HG03064 (cell line): ENCODE measurements around the gene TP53TG5.
"Not testable (repeated sequence)": the region's sequence is repeated elsewhere in the genome, so short reads cannot be mapped to it uniquely, and the experiment has no call there.

Source experiments
- ATAC-seq: cut with Tn5 transposase; IDR thresholded peaks from one replicate; pipeline ENCODE4 v1.9.1; 2021; ENCODE audit warnings: low read depth; ENCODE audit not compliant: unreplicated experiment

TP53TG5 gene

GRCh38 chr20:45368221-45368980, 9.7 kb downstream of the TP53TG5 start:
- peak; percentile 82 for ATAC-seq

GRCh38 chr20:45367126-45367525, 11.0 kb downstream of the TP53TG5 start:
- no peak for ATAC-seq

GRCh38 chr20:45366631-45367030, 11.5 kb downstream of the TP53TG5 start:
- no peak for ATAC-seq

GRCh38 chr20:45366192-45366591, 11.9 kb downstream of the TP53TG5 start:
- no peak for ATAC-seq

GRCh38 chr20:45365444-45365970, 12.6 kb downstream of the TP53TG5 start:
- no peak for ATAC-seq

- no peak for ATAC-seq
Measured at GRCh38 chr20:45363611-45364492, 14.3 kb downstream of the TP53TG5 start.

- ATAC-seq, result peak; percentile 74
Measured at GRCh38 chr20:45362804-45363610, 15.1 kb downstream of the TP53TG5 start, which contains the start of gene SYS1. TSS of gene SYS1 (plus strand) at chr20:45363156. CDS start at chr20:45363532, 376 bp downstream.

GRCh38 chr20:45361793-45362192, 16.3 kb downstream of the TP53TG5 start:
- no peak for ATAC-seq

- ATAC-seq, result no peak
Measured at GRCh38 chr20:45359406-45360148, 18.5 kb downstream of the TP53TG5 start.

- ATAC-seq, result no peak
Measured at GRCh38 chr20:45359069-45359405, 19.1 kb downstream of the TP53TG5 start.

- no peak for ATAC-seq
Measured at GRCh38 chr20:45358282-45359068, 19.6 kb downstream of the TP53TG5 start.

GRCh38 chr20:45355209-45356084, 22.7 kb downstream of the TP53TG5 start:
- ATAC-seq, result no peak

GRCh38 chr20:45354423-45355208, 23.5 kb downstream of the TP53TG5 start:
- no peak for ATAC-seq

GRCh38 chr20:45353746-45354145, 24.4 kb downstream of the TP53TG5 start:
- no peak for ATAC-seq

GRCh38 chr20:45352729-45353128, 25.4 kb downstream of the TP53TG5 start:
- no peak for ATAC-seq

GRCh38 chr20:45350795-45351194, 27.3 kb downstream of the TP53TG5 start:
- not testable (repeated sequence) for ATAC-seq

- no peak for ATAC-seq
Measured at GRCh38 chr20:45350217-45350616, 27.9 kb downstream of the TP53TG5 start.
